Epithelial cell of proximal tubule (primary cell): Measurements from ENCODE around the gene PERM1. TPM values are rescaled to one million over a fixed set of nuclear protein-coding genes. Genes with fewer than 3 reads are reported as not detected.

Experiments used
- DNase-seq: peaks from one replicate; pipeline ENCODE4 v3.0.0-alpha.2; 2011; ENCODE audit warnings: low read depth
- H3K4me3 ChIP-seq: 2 replicates; pipeline ENCODE4 v1.5.1; 2011; ENCODE audit warnings: low read depth, mild to moderate bottlenecking, low read length
- total RNA-seq: library from RNA; depleted of rRNA; stranded (reverse); fragments of >200 nt; gene quantifications from 2 replicates; pipeline ENCODE4 v1.2.3, GENCODE V29; 2015
- TF ChIP-seq, protein P1 (sequence below): conservative IDR thresholded peaks from 2 replicates; pipeline ENCODE4 v1.5.1; 2012; ENCODE audit warnings: low read depth, mild to moderate bottlenecking, low read length

Gene PERM1
- total RNA-seq, 1 donor from 2014 or later, result not detected

DNA sequence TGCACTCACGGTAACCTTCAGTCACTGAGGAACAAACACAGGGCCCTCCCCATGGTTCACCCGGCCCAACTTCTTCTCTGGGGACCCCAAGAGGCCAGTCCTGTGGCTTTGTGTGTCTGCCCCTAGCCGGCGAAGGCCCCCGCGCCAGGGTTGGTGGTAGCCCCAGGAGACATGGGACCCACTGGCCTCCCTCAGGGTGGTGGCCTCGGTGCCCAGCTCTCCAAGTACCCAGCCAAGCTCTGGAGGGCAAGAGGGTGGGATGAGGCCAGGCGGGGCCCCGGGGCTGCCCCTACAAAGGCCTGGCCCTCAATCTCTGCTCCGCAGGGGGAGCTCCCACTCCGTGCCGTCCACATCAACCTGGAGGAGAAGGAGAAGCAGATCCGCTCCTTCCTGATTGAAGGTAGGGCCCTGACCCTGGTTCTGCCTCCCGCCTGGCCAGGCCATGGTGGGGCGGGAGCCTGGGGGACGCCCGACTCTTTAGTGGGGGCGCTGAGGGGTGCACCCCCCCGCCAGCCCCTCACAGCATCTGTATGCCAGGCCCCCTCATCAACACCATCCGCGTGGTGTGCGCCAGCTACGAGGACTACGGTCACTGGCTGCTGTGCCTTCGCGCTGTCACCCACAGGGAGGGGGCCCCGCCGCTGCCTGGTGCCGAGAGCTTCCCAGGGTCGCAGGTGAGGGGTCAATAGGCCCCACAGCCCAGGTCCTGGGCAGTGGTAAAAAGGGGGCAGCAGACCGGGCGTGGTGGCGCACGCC lies 10.0 kb downstream of the PERM1 start:
- TF ChIP-seq, protein P1, sequence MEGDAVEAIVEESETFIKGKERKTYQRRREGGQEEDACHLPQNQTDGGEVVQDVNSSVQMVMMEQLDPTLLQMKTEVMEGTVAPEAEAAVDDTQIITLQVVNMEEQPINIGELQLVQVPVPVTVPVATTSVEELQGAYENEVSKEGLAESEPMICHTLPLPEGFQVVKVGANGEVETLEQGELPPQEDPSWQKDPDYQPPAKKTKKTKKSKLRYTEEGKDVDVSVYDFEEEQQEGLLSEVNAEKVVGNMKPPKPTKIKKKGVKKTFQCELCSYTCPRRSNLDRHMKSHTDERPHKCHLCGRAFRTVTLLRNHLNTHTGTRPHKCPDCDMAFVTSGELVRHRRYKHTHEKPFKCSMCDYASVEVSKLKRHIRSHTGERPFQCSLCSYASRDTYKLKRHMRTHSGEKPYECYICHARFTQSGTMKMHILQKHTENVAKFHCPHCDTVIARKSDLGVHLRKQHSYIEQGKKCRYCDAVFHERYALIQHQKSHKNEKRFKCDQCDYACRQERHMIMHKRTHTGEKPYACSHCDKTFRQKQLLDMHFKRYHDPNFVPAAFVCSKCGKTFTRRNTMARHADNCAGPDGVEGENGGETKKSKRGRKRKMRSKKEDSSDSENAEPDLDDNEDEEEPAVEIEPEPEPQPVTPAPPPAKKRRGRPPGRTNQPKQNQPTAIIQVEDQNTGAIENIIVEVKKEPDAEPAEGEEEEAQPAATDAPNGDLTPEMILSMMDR, result no peak
- H3K4me3 ChIP-seq, result no peak overlapping the region
- no peak for DNase-seq

GRCh38 chr1:970973-971730 lies 10.7 kb downstream of the PERM1 start:
- DNase-seq, result no peak
- TF ChIP-seq, protein P1, result no peak
- no peak overlapping the region for H3K4me3 ChIP-seq

- TF ChIP-seq, protein P1, result no peak
- no peak for DNase-seq
- no peak overlapping the region for H3K4me3 ChIP-seq
These were observed 11.5 kb downstream of the PERM1 start for GRCh38 chr1:970242-970972.

GRCh38 chr1:969260-969855 lies 12.5 kb downstream of the PERM1 start:
- DNase-seq, result no peak
- TF ChIP-seq, protein P1, result no peak
- no peak overlapping the region for H3K4me3 ChIP-seq

DNA sequence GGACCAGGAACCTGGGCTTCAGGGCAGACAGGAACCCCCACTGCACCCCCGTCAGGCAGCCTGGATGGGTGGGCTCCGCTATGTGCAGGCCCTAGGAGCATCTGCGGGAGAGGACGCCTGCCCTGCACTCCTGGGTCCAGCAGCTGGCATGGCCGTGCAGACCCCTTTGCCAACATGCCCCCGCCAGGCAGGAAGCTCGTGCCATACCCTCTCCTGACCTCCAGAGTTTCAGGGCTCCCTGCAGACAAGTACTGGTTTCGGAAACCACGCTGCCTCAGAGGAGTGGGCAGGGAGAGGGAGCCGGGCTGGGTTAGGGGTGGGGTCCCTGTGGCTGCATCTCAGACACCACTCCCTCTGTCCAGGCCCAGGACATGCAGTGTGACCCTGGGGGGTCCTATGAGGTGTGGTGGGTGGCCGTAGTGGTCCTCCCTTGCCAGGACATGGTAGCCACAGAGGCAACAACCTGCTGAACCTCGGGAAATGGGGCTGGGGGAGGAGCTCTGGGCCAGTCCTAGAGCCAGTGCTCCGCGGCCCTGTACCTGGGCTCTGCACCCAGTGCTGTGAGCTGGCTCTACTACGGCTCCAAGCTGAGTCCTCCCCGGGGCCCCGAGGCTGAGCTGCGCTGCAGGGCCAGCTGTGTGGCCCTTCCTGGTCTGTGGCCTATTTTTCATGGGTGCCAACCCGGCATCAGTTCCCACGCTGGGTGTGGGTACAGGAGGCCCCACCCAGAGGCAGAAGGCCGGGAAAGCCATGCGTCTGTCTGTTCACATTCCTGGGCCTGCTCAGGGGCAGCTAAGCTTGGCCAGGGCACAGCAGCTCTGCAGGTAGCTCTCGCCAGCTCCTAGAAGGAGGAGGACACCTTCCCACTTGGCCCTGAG lies 14.2 kb downstream of the PERM1 start:
- TF ChIP-seq, protein P1, result no peak
- H3K4me3 ChIP-seq, result no peak overlapping the region
- DNase-seq, result no peak
